Lung microvascular endothelial cell (primary cell): ENCODE results near the gene ARMC5. TPM values are rescaled to one million over a fixed set of nuclear protein-coding genes. Genes with fewer than 3 reads are reported as not detected.
"Not testable (repeated sequence)": the region's sequence is repeated elsewhere in the genome, so short reads cannot be mapped to it uniquely, and the experiment has no call there.

ENCODE experiments used
- DNase-seq, 2 donors: peaks; one replicate each; pipeline versions ENCODE4 v3.0.0 to v3.0.0-alpha.2; 2010; ENCODE audit warnings: low read depth in 2 of 2
- total RNA-seq: library from RNA; depleted of rRNA; stranded (reverse); fragments of >200 nt; gene quantifications from 2 replicates; pipeline ENCODE4 v1.2.1, GENCODE V29; 2014

The ARMC5 gene
- total RNA-seq, 1 donor from 2014 or later, result 17.3 TPM

DNA sequence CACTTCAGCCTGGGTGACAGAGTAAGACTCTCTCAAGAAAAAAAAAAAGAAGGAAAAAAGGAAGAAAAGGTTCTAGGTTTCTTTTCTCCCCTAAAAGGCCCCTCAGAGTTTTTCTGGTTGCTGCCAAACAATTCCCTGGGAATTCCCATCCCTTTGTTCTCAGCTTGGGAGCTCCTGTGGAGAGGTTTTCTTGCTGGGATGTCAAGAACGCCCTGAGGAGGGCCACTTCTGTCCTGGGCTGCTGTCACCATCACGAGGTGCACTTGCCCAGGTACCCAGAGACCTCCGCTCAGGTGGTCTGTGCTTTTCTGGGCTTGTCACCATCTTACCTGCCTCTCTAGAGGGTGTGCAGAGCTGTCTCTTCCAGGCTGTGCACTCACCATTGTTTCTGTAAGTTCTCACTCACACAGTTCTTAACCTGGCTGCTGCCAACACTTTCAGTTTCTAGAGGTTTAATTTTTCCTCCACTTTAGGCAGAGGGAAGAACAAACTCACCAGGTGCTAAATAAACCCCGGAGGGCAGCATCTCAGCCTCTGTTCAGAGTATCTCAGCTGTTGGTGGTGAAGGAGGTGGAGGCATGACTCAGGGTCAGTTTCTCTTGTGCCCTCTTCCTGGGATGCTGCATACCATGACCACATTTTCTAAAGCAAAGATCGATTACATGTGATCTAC, 28.8 kb upstream of the ARMC5 start:
- DNase-seq, result no peak

DNA sequence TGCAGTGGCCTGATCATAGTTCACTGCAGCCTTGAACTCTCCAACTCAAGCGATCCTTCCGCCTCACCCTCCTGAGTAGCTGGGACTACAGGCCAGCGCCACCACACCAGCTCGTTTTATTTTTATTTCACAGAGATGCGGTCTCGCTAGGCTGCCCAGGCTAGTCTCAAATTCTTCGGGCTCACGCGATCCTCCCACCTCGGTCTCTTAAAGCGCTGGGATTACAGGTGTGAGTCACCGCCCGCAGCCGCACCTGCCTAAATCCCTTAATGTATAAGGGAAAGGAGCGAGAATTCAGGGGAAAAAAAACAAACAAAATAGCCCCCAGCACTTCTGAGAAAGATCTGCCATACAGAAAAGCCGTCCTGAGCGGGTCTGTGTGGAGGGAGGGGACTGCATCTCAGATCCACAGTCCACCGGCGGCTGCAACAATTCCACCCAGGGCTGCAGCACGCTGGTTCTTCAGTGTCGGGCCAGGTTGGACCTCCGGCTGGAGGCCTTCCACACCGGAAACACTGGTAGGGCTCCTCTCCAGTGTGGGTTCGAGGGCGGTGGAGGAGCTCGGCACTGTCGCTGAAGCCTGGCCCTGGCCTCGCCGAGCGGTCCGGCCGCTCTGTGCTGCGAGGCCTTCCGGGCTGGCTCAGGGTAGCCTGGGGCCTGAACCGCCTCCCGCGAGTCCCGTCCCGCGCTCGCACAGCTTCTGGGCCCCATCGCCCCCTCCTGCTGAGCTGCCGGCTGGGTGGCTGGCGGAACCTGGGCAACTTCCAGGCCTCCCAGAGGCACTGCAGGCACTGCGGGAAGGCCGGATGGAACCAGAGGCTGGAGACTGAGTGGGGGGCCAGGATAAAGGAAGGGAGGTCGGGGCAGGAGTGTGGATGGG, 23.7 kb upstream of the ARMC5 start:
- DNase-seq, result no peak

DNA sequence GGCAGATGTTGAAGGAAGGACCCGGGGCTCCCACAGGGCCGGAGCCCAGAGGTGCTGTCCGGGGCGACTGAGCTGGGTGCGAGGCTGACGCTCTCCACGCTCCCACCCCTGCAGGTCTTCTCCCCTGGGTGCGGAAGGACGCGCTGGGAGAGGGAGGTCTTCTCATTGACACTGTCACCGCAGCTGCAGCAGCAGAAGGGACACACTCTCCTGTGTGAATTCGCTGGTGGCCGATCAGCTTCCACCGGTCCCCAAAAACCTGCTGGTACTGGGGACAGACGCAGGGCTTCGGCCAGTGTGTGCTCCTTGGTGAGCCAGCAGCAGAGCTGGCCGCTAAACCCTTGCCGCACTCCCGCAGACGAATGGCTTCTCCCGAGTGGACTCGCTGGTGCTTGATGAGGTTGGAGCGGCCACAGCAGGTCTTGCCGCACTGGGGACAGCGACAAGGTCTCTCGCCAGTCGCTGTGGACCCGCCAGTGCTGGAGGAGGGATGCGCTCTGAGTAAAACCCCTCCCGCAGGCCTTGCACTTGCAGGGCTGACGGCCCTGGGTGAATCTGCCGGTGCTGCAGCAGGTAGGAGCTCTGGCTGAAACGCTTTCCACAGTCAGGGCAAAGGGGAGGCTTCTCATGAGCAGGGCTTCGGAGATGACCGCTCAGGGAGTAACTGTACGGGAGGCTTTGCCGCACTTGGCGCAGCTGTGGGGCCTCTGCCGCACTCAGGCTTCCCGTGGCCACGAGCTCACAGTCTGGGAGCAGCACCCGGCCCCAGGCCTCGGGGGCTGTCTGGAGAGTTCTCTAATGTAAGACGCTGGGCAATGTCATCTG, 22.9 kb upstream of the ARMC5 start:
- DNase-seq, result no peak

DNA sequence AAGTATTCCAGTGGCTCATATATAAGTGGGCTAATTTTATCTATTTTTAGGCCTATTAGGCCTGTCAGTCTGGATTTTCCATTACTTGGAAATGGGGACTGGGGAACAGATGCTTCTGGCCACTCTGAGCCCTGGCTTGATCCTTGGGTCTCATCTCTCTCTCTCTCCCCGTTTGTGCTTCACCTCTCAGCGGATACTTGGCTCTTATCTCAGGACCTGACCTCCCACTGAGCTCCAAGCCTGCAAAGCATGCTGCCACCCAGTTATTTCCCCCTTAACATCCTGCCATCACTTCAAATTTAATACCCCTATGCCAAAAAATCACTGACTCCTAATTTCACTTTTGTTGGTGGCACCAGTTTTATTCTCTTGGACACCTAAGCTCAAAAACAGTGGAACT, 20.9 kb upstream of the ARMC5 start:
- no peak for DNase-seq

DNA sequence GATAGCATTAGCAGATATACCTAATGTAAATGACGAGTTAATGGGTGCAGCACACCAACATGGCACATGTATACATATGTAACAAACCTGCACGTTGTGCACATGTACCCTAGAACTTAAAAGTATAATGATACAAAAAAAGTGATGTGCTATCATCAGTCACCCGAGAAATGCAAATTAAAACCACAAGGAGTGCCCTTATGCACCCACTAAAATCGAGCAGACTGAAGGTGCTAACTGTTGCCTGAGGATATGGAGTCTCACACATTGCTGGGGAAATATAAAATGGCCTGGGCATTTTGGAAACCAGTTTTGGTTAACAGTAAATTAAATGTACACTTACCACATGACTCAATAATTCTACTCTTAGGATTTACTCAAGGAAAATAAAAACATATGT, 20.3 kb upstream of the ARMC5 start:
- not testable (repeated sequence) for DNase-seq

DNA sequence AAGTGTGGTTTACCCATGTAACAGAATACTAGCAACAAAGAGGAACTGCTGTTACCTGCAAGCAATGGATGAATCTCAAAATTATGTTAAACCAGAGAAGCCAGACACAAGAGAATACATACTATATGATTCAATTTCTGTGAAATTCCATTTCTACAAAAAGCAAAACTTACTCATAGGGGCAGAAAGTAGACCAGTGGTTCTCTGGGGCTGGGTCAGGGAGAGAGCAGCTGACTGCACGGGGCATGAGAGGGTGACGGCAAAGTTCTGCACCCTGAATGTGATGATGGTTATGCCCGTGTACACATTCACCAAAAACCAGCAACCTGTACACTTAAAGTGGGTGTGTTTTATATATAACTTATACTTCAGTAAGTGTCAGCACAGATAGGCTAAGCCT, 19.8 kb upstream of the ARMC5 start:
- no peak for DNase-seq

DNA sequence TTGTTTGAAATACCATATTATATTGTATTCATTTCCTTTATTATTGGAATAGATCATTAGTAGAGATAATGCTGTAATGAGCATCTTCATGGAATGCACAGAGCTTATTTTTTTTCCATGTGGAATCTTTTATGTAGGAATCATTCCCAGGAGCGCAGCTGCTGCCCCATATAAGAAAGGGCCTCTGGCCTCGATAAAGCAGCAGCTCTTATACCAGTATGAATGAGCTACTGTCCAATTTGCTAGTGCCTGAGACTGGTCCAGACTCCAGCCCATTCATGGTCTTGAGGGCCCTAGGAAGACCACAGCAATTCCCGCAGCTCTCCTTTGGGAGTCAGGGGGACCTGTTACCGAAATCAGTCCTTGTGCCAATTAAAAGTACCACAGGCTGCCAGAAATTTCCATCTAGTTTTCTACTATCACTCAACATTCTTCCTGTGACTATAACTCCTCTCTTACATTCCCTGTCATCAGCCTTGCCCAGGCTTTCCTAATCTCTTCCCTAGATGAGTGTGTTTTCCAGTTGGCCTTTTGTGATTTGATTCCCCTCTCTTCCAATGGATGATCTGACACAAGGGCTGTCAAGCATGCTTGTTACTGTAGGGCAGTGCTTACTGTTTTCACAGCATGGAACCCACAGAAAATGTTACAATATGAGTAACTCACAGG, 18.7 kb upstream of the ARMC5 start:
- DNase-seq, result peak in 1 of 2 donors; percentile 21

DNA sequence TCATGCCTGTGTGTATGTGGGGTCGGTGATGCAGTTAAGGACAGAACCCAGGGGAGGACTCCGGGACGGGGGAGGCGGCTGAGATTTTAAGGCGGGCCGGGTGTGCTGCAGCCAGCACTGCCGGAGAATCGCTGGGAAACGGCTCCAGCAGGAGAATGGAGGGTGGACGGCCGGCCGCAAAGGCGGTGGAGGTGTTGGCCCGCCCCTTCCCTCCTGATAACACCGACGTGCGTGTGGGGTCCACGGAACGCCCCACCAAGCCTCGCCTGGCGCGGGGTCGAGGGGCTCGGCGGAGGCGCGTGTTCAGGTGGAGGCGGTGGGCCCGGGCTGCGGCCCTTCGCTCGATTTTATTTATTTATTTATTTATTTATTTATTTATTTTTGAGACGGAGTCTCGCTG, 17.3 kb upstream of the ARMC5 start:
- DNase-seq, result no peak

DNA sequence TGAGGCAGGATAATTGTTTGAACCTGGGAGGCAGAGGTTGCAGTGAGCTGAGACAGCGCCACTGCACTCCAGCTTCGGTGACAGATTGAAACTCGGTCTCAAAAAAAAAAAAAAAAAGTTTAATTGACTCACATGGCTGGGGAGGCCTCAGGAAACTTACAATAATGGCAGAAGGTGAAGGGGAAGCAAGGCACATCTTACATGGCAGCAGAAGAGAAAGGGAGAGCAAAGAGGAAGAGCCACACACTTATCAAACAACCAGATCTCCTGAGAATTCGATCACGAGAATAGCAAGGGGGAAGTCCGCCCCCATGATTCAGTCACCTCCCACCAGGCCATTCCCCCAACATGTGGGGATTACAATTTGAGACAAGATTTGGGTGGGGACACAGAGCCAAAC, 13.4 kb upstream of the ARMC5 start:
- DNase-seq, result not testable (repeated sequence)

DNA sequence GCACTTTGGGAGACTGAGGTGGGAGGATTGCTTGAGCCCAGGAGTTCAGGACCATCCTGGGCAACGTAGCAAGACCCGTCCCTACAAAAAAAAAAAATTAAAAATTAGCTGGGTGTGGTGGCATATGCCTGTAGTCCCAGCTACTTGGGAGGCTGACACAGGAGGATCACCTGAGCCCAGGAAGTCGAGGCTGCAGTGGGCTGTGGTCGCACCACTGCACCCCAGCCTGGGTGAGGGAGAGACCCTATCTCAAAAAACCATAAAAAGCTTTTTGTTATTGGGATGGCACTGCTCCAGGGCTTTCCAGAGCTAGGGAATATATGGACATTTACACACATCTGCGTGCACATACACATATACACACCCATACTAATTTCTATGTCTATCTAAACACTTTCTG, 8.1 kb upstream of the ARMC5 start:
- DNase-seq, result no peak

DNA sequence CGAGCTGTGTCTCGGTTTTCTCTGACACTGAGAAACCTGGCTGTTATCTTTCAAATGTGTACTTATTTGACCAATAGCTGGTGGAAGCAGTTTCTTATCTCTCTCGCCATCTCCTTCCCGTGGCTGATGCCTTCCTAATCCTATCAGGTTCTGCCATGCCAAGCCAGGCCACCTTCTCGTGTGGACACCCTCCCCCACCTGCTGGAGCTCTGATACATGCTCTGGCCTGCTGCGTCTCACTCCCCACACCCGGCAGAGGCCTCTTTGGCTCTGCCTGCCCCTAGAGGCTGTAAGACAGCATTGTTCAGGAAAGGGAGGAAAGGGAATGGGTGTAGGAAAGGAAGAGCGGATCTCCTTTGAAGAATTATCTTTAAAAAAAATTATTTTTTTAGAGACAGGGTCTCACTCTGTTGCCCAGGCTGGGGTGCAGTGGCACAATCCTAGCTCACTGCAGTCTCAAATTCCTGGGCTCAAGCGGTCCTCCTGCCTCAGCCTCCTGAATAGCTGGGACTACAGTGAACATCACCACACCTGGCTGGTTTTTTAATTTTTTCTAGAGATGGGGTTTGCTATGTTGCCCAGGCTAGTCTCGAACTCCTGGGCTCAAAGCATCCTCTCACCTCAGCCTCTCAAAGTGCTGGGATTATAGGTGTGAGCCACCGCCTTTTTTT, 7.5 kb upstream of the ARMC5 start:
- peak; percentile 59 to 65 for DNase-seq

DNA sequence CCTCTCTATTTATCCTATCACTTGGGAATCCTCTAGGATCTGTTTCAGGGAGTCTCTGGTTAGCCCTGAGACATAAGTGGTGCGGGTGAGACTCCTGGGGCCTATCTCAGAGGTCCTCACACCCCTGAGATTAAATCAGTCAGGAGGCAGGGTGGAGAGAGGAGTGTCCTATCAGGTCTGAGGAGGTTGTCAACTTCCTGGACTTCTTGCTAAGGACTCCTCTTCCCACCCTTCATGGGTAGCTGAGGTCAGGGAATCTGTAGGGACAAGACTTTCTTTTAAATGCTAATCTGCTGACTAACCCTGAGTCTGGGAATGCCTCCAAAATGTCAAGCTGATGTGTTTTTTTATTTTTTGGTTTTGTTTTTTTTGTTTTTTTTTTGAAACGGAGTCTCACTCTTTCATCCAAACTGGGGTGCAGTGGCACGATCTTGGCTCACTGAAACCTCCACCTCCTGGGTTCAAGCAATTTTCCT, 6.6 kb upstream of the ARMC5 start:
- peak in 1 of 2 donors; percentile 81 for DNase-seq

DNA sequence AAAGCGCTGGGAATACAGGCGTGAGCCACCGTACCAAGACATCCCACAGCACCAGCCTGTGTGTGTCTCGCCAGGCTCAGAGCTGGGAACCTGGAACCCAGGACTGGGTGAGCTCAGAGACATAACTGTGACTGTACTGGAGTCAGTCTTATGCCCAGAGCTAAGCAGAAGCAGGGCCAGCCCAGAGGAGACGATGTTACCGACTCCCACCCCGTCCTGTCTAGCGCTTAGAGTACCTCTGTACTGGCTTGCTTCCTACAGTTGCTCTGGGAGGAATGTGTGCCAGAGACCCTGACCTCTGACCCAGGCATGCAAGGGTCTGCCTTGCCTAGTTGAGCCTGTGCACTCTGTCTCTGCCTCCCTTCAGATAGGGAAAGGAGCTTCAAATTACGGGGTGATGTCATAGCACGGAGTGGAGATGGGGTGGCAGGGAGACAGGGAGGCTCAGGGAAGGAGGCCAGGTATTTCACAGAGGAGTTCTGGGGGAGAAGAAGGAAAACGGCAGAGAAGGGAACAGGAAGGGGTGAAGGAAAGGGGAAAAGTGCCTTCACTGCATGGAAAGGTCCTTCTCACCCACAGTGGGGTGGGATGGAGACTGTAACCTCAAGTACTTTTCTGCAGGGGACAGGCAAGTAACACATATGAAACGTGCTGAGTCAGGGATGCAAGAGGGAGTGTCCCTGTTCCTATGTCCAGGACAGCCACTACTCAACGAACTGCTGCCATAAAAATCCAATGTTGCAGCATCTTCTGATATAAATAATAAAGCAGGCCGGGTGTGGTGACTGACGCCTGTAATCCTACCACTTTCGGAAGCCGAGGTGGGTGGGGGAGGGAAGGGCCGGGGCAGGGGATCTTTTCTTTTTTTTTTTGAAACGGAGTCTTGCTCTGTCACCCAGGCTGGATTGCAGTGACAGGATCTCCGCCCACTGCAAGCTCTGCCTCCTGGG, 5.8 kb upstream of the ARMC5 start:
- no peak for DNase-seq

DNA sequence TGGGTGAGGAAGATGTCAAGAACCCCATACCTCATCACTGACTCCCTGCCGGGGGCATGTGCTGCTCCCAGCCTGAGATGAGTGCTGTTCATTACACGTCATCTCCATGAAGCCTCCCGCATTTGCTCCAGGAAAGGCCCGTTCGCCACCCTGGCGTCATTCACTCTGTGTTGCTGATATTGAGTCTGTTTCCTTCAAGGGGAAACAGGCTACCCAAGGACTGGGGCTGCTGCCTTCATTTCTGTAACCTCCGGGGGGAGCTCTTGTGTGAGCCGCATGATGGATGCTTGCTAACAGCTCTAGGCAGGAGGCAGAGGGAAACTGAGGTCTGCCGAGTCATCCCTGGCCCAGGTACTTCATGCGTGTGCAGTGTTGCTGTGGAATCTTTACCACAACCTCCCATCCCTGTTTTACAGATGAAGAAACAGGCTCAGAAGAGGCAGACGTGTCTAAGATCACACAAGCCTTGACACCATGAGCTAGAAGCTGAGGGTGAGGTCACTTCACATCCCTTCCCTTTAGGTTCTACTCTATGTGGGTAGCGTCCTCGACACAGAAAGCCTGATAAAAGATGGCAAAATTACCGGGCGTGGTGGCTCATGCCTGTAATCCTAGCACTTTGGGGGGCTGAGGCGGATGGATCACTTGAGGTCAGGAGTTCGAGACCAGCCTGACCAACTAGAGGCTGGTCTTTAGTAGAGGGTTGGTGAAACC, 3.5 kb upstream of the ARMC5 start:
- DNase-seq, result peak in 1 of 2 donors; percentile 65

DNA sequence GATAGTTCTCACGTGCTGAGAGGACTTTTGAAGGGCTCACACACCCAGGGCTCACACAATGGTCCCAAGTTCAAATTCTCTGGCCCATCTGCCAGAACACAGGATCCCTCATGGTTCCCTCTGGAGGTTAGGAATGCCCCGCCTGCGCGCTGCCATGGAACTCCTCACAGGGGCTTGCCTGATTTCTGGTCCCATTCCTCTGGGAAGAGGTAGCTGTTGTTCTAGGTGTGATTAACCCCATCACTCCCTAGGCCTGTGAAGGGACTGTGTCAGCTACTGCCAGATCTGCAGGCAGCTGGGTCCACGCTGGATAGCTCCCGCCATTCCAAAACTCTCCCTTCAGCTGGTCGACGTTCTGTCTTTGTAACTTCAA, 2.3 kb upstream of the ARMC5 start:
- no peak for DNase-seq

DNA sequence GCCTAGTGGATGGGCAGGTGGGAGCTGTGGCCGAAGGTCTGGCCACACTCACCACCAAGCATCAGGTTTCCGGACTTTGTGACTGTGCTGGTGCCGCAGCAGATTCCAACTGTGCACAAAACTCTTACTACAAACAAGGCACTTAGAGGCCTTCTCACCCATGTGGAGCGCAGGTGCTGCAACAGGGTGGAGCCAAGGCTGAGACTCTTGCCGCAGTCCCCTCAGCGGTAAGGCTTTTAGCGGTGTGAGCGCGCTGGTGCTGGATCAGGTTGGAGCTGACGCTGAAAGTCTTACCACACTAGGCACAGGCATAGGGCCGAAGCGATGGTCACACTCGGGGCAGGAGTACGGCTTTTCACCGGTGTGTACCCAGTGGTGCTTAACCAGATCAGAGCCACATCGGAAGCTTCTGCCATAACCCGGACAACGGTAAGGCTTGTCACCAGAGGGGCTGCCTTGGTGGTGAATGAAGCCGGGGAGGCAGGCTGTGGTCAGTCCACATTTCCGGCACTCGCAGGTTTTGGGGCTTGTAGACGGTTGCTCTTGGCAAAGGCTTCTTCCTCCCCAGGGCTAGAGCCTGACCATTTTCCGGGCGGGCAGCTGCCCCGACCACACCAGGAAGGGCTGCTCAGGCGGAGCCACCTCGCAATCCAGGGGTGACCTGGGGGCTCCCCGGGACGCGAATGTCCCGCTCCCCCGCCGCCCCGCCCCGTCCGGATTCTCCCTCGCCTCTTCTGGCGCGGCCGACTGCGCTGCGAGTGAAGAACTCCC, 1.0 kb upstream of the ARMC5 start:
- DNase-seq, result peak; percentile 60 to 62

DNA sequence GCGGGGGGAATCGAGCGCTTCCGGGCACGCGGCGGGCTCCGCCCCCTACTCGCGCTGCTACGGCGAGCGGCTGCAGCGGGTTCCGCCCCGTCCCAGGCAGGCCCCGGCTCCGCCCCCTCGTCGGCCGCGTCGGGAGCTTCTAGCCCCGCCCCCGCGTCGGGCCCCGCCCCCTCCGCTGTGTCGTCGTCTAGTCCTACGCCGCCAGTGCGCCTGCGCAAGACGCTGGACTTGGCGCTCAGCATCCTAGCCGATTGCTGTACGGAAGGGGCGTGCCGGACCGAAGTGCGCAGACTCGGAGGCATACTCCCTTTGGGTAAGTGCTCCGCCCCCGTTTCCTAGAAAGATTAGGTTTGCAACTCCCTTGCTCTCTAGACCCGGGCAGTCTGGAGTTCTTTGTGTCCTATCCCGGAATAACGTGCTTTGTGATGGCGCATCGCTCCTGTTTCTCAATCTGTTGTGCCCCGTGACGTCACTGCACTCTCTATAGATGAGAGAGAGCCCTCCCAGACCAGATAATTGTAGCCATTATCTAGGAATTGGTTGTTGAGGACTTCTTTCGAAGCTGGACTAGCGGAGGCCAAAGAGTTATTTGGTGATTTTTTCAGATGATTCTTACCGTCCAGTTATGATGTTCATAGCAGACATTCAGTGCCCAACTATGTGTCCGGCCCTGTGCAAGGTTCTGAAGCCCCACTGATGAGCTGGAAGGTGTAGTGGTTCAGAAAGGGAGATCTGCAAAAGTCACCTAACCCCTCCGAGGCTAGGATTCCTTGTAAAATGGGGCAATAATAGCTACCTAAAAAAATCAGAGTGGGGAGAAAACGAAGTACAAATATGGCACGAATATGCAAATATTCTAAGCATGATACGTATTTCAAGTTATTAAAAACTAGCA, 633 bp downstream of the ARMC5 start:
- DNase-seq, result peak; percentile 99
